HepG2 (cell line): ENCODE data around the gene NSD2. TPM values are rescaled to one million over a fixed set of nuclear protein-coding genes. Genes with fewer than 3 reads are reported as not detected.
A peak's percentile ranks its signal among the peaks of the same experiment; 100 is the strongest.

Experiments
- ARNT2 ChIP-seq: sonication (generic); formaldehyde crosslinking; IDR thresholded peaks from 2 replicates; pipeline ENCODE4 v1.8.0; 2022; ENCODE audit warnings: mild to moderate bottlenecking, low read depth, missing genetic modification reagents, moderate library complexity
- DR1 ChIP-seq: sonication (generic); formaldehyde crosslinking; IDR thresholded peaks from 2 replicates; pipeline ENCODE4 v1.8.0; 2021; ENCODE audit warnings: mild to moderate bottlenecking, missing genetic modification reagents, inconsistent platforms
- ETV5 ChIP-seq: IDR thresholded peaks from 2 replicates; pipeline ENCODE4 v1.6.1; 2018; ENCODE audit warnings: missing biosample characterization, missing genetic modification reagents, inconsistent platforms, borderline replicate concordance
- GFI1 ChIP-seq: sonication (generic); formaldehyde crosslinking; IDR thresholded peaks from 2 replicates; pipeline ENCODE4 v1.5.0; 2020; ENCODE audit warnings: missing genetic modification reagents, mild to moderate bottlenecking, borderline replicate concordance
- KDM5B ChIP-seq: sonication (generic); formaldehyde crosslinking; IDR thresholded peaks from 2 replicates; pipeline ENCODE4 v1.4.0; 2020; ENCODE audit warnings: missing genetic modification reagents, mild to moderate bottlenecking, borderline replicate concordance
- NAIF1 ChIP-seq: sonication (generic); formaldehyde crosslinking; IDR thresholded peaks from 2 replicates; pipeline ENCODE4 v1.5.0; 2020; ENCODE audit warnings: mild to moderate bottlenecking, missing genetic modification reagents, borderline replicate concordance
- NFATC3 ChIP-seq: sonication (generic); formaldehyde crosslinking; IDR thresholded peaks from 2 replicates; pipeline ENCODE4 v1.5.1; 2020; ENCODE audit warnings: mild to moderate bottlenecking, missing genetic modification reagents
- NKX3-1 ChIP-seq: sonication (generic); formaldehyde crosslinking; IDR thresholded peaks from 2 replicates; pipeline ENCODE4 v1.5.0; 2020; ENCODE audit warnings: missing genetic modification reagents
- SPEN ChIP-seq: sonication (generic); formaldehyde crosslinking; IDR thresholded peaks from 2 replicates; pipeline ENCODE4 v1.5.1; 2020; ENCODE audit warnings: low read depth, mild to moderate bottlenecking, missing genetic modification reagents
- SRSF1 ChIP-seq: fragments of 200-400 bp; formaldehyde crosslinking; optimal IDR thresholded peaks from 2 replicates; pipeline ENCODE3; 2017; ENCODE audit warnings: mild to moderate bottlenecking, low read depth, low read length, moderate library complexity
- SRY ChIP-seq: sonication (generic); formaldehyde crosslinking; IDR thresholded peaks from 2 replicates; pipeline ENCODE4 v1.8.0; 2022; ENCODE audit warnings: mild to moderate bottlenecking, missing genetic modification reagents
- TBL1XR1 ChIP-seq: fragments of 150-350 bp; IDR thresholded peaks from 2 replicates; pipeline ENCODE4 v1.6.1; 2014; ENCODE audit warnings: borderline replicate concordance, low read length; ENCODE audit not compliant: partially characterized antibody
- TBX3 ChIP-seq: fragments of 450-650 bp; IDR thresholded peaks from 2 replicates; pipeline ENCODE4 v1.6.1; 2017; ENCODE audit warnings: antibody characterized with exemption, mild to moderate bottlenecking, inconsistent platforms, borderline replicate concordance
- TEAD3 ChIP-seq: optimal IDR thresholded peaks from 2 replicates; pipeline ENCODE3; 2016; ENCODE audit warnings: borderline replicate concordance
- TP53 ChIP-seq: sonication (generic); formaldehyde crosslinking; conservative IDR thresholded peaks from 2 replicates; pipeline ENCODE4 v1.4.0; 2020; ENCODE audit warnings: missing genetic modification reagents
- ZC3H13 ChIP-seq: sonication (generic); formaldehyde crosslinking; IDR thresholded peaks from 2 replicates; pipeline ENCODE4 v1.8.1; 2023; ENCODE audit warnings: mild to moderate bottlenecking, missing genetic modification reagents, moderate library complexity
- ZC3H4 ChIP-seq: sonication (generic); formaldehyde crosslinking; IDR thresholded peaks from 2 replicates; pipeline ENCODE4 v1.4.0; 2020; ENCODE audit warnings: missing genetic modification reagents, borderline replicate concordance
- ZEB1 ChIP-seq: IDR thresholded peaks from 2 replicates; pipeline ENCODE4 v1.6.1; 2012; ENCODE audit warnings: mild to moderate bottlenecking, low read depth, inconsistent platforms; ENCODE audit not compliant: insufficient replicate concordance
- ZFAT ChIP-seq: sonication (generic); formaldehyde crosslinking; conservative IDR thresholded peaks from 2 replicates; pipeline ENCODE4 v1.8.1; 2023; ENCODE audit warnings: missing genetic modification reagents, inconsistent platforms
- ZNF224 ChIP-seq: sonication (generic); formaldehyde crosslinking; IDR thresholded peaks from 2 replicates; pipeline ENCODE4 v1.5.0; 2020; ENCODE audit warnings: mild to moderate bottlenecking, missing genetic modification reagents
- ZNF660 ChIP-seq: sonication (generic); formaldehyde crosslinking; IDR thresholded peaks from 2 replicates; pipeline ENCODE4 v1.5.1; 2020; ENCODE audit warnings: mild to moderate bottlenecking, low read depth, missing genetic modification reagents, borderline replicate concordance
- ZNF776 ChIP-seq: sonication (generic); formaldehyde crosslinking; IDR thresholded peaks from 2 replicates; pipeline ENCODE4 v1.4.0; 2020; ENCODE audit warnings: mild to moderate bottlenecking, missing genetic modification reagents
- ZNF841 ChIP-seq: sonication (generic); formaldehyde crosslinking; IDR thresholded peaks from 2 replicates; pipeline ENCODE4 v1.8.1; 2023; ENCODE audit warnings: missing genetic modification reagents, borderline replicate concordance
- polyA plus RNA-seq, 8 experiments: library from polyadenylated mRNA; depleted of rRNA in 3 of 8; stranded (reverse) in 7 of 8; unstranded in 1 of 8; fragments of >200 nt; fragmentation: Illumina TruSeq in 4 of 8; extraction: Trizol in 4 of 8; gene quantifications; 2 replicates each; pipeline versions ENCODE4 v1.2.1 to v1.2.3, GENCODE V29; 2011 to 2016; ENCODE audit warnings: low read depth in 4 of 8, missing spikeins in 1 of 8, mixed read lengths in 1 of 8; ENCODE audit not compliant: insufficient read depth in 1 of 8
- total RNA-seq, 5 experiments: library from RNA; depleted of rRNA; stranded (reverse); fragments of >200 nt; fragmentation: Illumina TruSeq; extraction: Trizol; gene quantifications; 2 replicates each; pipeline ENCODE4 v1.2.3, GENCODE V29; 2016; ENCODE audit warnings: low read depth in 1 of 5
- TF ChIP-seq, protein P1 (sequence below): sonication (generic); formaldehyde crosslinking; IDR thresholded peaks from 2 replicates; pipeline ENCODE4 v1.5.0; 2020; ENCODE audit warnings: missing genetic modification reagents
- TF ChIP-seq, protein P2 (sequence below): sonication (generic); formaldehyde crosslinking; IDR thresholded peaks from 2 replicates; pipeline ENCODE4 v1.5.1; 2020; ENCODE audit warnings: mild to moderate bottlenecking, missing genetic modification reagents, moderate library complexity
- TF ChIP-seq, protein P3 (sequence below): sonication (generic); formaldehyde crosslinking; IDR thresholded peaks from 2 replicates; pipeline ENCODE4 v1.5.0; 2020; ENCODE audit warnings: missing genetic modification reagents, mild to moderate bottlenecking, borderline replicate concordance
- TF ChIP-seq, protein P4 (sequence below): sonication (generic); formaldehyde crosslinking; IDR thresholded peaks from 2 replicates; pipeline ENCODE4 v1.5.0; 2020; ENCODE audit warnings: mild to moderate bottlenecking, low read depth, missing genetic modification reagents, borderline replicate concordance

The NSD2 gene
- total and polyA plus RNA-seq, 2 of the 13 experiments (the other 11 are each of a cell fraction or from before 2014, with no cell fraction given) = 22.0 to 65.9 TPM

DNA sequence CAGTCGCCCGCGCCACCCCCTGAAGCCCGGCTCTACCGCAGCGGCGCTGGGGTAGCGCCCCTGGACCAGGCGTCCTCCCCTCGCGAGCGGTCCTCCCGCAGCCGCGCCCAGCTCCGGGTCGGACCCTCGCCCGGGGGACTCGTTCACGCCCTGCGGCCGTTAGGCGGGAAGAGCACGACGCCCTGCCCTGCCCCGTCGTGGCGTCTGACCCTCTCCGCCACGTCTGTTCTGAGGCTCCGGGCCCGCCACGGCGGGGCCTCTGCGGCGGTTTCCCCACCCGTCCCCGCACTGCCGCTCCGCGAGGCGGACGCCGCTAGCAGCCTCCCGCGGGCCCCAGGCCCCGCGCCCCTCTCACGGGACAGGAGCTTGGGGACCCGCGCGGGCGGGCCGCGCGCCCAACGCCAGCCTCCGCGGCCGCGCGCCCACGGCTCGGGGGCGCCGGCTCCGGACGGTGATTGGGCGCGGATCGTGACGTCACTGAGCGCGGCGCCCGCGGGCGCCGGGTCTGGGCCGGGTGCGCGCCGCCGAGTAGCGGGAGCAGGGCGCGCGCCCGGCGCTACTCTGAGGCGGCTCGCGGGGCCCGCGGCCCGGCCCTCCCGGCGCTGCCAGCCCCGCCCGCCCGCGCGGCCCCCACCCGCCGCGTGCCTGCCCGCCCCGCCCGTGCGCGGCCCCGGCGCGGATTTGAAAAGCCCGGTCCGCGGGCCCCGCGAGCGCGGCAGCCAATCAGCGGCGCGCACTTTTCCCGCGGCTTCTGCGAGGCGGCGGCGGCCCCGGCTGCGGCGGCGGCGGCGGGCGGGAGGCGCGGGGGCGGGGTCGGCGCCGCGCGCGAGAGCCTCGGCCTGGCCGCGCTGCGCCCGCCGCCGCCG is at the start of gene NSD2 (continued):
- TF ChIP-seq SRY (peak; percentile 68; the same call in 1 of the 2 replicates), ARNT2 (CRISPR knock-in tag) (peak; percentile 87; the same call in 1 of the 2 replicates), ZC3H4 (no peak), TBL1XR1 (no peak), SPEN (CRISPR knock-in tag) (no peak; the same call in 1 of the 2 replicates), ZC3H13 (peak; percentile 59; the same call in 1 of the 2 replicates), NAIF1 (CRISPR knock-in tag) (no peak), ZEB1 (no peak), DR1 (CRISPR knock-in tag) (no peak), ZNF224 (CRISPR knock-in tag) (no peak), ETV5 (peak; percentile 69), ZNF660 (CRISPR knock-in tag) (no peak), NKX3-1 (peak; percentile 82), NFATC3 (no peak), ZNF776 (CRISPR knock-in tag) (peak; percentile 88; the same call in 1 of the 2 replicates), TP53 (CRISPR knock-in tag) (no peak), TBX3 (peak; percentile 54), TEAD3 (CRISPR knock-in tag) (peak; percentile 51), SRSF1 (peak; percentile 61), KDM5B (CRISPR knock-in tag) (peak; percentile 93; the same call in 1 of the 2 replicates), GFI1 (CRISPR knock-in tag) (no peak), ZFAT (CRISPR knock-in tag) (peak; percentile 54; the same call in 1 of the 2 replicates), ZNF841 (CRISPR knock-in tag) (peak; percentile 46; the same call in 1 of the 2 replicates)
- TF ChIP-seq, protein P1, sequence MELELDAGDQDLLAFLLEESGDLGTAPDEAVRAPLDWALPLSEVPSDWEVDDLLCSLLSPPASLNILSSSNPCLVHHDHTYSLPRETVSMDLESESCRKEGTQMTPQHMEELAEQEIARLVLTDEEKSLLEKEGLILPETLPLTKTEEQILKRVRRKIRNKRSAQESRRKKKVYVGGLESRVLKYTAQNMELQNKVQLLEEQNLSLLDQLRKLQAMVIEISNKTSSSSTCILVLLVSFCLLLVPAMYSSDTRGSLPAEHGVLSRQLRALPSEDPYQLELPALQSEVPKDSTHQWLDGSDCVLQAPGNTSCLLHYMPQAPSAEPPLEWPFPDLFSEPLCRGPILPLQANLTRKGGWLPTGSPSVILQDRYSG (CRISPR knock-in tag) = no peak
- TF ChIP-seq, protein P2, sequence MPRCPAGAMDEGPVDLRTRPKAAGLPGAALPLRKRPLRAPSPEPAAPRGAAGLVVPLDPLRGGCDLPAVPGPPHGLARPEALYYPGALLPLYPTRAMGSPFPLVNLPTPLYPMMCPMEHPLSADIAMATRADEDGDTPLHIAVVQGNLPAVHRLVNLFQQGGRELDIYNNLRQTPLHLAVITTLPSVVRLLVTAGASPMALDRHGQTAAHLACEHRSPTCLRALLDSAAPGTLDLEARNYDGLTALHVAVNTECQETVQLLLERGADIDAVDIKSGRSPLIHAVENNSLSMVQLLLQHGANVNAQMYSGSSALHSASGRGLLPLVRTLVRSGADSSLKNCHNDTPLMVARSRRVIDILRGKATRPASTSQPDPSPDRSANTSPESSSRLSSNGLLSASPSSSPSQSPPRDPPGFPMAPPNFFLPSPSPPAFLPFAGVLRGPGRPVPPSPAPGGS = peak; percentile 66; the same call in 1 of the 2 replicates
- TF ChIP-seq, protein P3, sequence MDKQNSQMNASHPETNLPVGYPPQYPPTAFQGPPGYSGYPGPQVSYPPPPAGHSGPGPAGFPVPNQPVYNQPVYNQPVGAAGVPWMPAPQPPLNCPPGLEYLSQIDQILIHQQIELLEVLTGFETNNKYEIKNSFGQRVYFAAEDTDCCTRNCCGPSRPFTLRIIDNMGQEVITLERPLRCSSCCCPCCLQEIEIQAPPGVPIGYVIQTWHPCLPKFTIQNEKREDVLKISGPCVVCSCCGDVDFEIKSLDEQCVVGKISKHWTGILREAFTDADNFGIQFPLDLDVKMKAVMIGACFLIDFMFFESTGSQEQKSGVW (CRISPR knock-in tag) = no peak
- TF ChIP-seq, protein P4, sequence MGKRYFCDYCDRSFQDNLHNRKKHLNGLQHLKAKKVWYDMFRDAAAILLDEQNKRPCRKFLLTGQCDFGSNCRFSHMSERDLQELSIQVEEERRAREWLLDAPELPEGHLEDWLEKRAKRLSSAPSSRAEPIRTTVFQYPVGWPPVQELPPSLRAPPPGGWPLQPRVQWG = no peak
